ENCODE measurements around the gene ARF4. TPM values are rescaled to one million over a fixed set of nuclear protein-coding genes. Genes with fewer than 3 reads are reported as not detected.

ARF4 gene
- total and polyA plus RNA-seq, 2 experiments from 2014 or later: 144 to 249 TPM

- TF ChIP-seq ETS1 (IDR thresholded peaks at IDR 0.05): no peak
- TF ChIP-seq REST (IDR thresholded peaks at IDR 0.05; ENCODE audit: unreplicated experiment): no peak
- no peak for TF ChIP-seq POLR2AphosphoS5 (IDR thresholded peaks at IDR 0.05; ENCODE audit: low read depth)
- TF ChIP-seq EZH2phosphoT487 (IDR thresholded peaks at IDR 0.05; ENCODE audit: unreplicated experiment): no peak
Measured at GRCh38 chr3:57538465-57538864, 58.7 kb downstream of the ARF4 start (continued).

- no peak for TF ChIP-seq CREB1 (CRISPR knock-in tag; IDR thresholded peaks at IDR 0.05; ENCODE audit: low read depth)
- no peak for TF ChIP-seq JUNB (IDR thresholded peaks at IDR 0.05; ENCODE audit: unreplicated experiment)
- TF ChIP-seq ETS1 (IDR thresholded peaks at IDR 0.05): no peak
- Histone ChIP-seq H4K20me1 (replicated peaks; ENCODE audit: insufficient read depth) (no peaks in the 10 kb centered on the region), H3K4me1 (ENCODE audit: insufficient read depth) (no peaks in the 10 kb centered on the region), H3F3A (replicated peaks; ENCODE audit: low read depth) (no peaks in the 10 kb centered on the region), H3K4me2 (no peak overlapping the region), H3K27me3 (ENCODE audit: insufficient read depth) (no peaks in the 10 kb centered on the region), H3K36me3 (ENCODE audit: insufficient read depth) (no peaks in the 10 kb centered on the region), H3K4me3 (no peak overlapping the region), H3K27ac (ENCODE audit: low read depth) (no peak overlapping the region), H3K9me2 (ENCODE audit: insufficient read depth) (no peaks in the 10 kb centered on the region), H3K79me2 (replicated peaks; ENCODE audit: insufficient read depth) (no peaks in the 10 kb centered on the region), H2AFZ (no peak overlapping the region)
- Mint-ChIP-seq H3K9me3 (no peaks in the 10 kb centered on the region), H3K27me3 (ENCODE audit: insufficient read depth, low read depth, poor library complexity) (peaks cover 2% of the 10 kb centered on the region), H3K4me1 (no peaks in the 10 kb centered on the region), H3K27ac (no peak overlapping the region), H3K36me3 (ENCODE audit: low read depth) (no peaks in the 10 kb centered on the region), H3K4me3 (no peak overlapping the region)
- no peak for DNase-seq (ENCODE audit: low spot score)
- ATAC-seq: no peak
Measured at GRCh38 chr3:57530071-57530608, 67.0 kb downstream of the ARF4 start.

Small RNAs within 50 kb of the gene (small RNA-seq; reads per million reads assigned to genes)
- gene RNU6-108P (ENCODE audit: low replicate concordance): not detected
- gene RNU6-483P (ENCODE audit: low replicate concordance): not detected
- 0.07 reads per million for gene RNU6ATAC26P (ENCODE audit: low replicate concordance)

Other genes with a start within 250 kb of the ARF4 start
- gene DNAH12, start 53.0 kb downstream of the ARF4 start, total RNA-seq (2014; rRNA removed; shearing (Covaris generic)): 0.27 TPM in 1 of 2 replicates, not detected in the other
- gene DNAH12, start 53.0 kb downstream of the ARF4 start, polyA plus RNA-seq (2016; fragmentation: Nextera tagmentation; extraction: Ambion mirVana): not detected in 2 replicates
- 12.9 and 14.3 TPM in 2 replicates for gene PDE12, start 41.1 kb downstream of the ARF4 start, total RNA-seq (2014; rRNA removed; shearing (Covaris generic))
- gene PDE12, start 41.1 kb downstream of the ARF4 start, polyA plus RNA-seq (2016; fragmentation: Nextera tagmentation; extraction: Ambion mirVana): 4.5 and 5.0 TPM in 2 replicates
- gene DENND6A, start 95.7 kb upstream of the ARF4 start, total RNA-seq (2014; rRNA removed; shearing (Covaris generic)): 17.5 and 40.6 TPM in 2 replicates
- gene DENND6A, start 95.7 kb upstream of the ARF4 start, polyA plus RNA-seq (2016; fragmentation: Nextera tagmentation; extraction: Ambion mirVana): 4.0 and 7.5 TPM in 2 replicates
- 61.2 and 73.0 TPM in 2 replicates for gene SLMAP, start 159.0 kb upstream of the ARF4 start, total RNA-seq (2014; rRNA removed; shearing (Covaris generic))
- gene SLMAP, start 159.0 kb upstream of the ARF4 start, polyA plus RNA-seq (2016; fragmentation: Nextera tagmentation; extraction: Ambion mirVana): 27.3 and 32.1 TPM in 2 replicates

Data from GM23338 (cell line).